Stimulated activated CD8-positive, alpha-beta memory T cell treated with anti-CD3 and anti-CD28 coated beads, Interleukin-4, amount 100 ng/mL, for 24 hours (primary cell): ENCODE results near the gene GPR137.

ENCODE experiments used
- DNase-seq: peaks from one replicate; pipeline ENCODE4 v3.0.0-alpha.2; 2020; ENCODE audit warnings: low read depth

GPR137 gene

DNA sequence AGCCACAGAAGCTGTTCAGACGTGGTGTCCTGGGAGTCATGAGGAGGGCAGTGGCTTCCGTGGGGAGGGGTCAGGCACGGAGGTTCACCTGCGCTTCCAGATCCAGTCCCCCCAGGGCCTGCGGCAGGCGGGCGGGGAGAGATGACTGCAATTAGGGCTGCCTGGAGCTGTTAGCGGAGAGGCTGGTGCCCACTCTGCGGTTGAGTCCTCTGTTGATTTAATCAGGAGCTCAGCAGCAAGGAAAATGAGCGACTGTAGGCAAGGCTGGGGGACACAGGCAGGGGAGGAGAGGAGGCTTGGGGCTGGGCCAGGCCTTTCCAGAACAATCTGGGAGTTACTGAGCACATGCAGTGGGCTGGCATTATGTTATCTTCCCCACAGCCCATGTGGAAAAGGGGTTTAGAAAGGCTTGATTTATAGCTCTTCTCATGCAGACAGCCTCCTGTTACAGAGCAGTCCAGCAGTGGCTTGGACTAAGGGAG, 21.2 kb upstream of the GPR137 start:
- no peak for DNase-seq

DNA sequence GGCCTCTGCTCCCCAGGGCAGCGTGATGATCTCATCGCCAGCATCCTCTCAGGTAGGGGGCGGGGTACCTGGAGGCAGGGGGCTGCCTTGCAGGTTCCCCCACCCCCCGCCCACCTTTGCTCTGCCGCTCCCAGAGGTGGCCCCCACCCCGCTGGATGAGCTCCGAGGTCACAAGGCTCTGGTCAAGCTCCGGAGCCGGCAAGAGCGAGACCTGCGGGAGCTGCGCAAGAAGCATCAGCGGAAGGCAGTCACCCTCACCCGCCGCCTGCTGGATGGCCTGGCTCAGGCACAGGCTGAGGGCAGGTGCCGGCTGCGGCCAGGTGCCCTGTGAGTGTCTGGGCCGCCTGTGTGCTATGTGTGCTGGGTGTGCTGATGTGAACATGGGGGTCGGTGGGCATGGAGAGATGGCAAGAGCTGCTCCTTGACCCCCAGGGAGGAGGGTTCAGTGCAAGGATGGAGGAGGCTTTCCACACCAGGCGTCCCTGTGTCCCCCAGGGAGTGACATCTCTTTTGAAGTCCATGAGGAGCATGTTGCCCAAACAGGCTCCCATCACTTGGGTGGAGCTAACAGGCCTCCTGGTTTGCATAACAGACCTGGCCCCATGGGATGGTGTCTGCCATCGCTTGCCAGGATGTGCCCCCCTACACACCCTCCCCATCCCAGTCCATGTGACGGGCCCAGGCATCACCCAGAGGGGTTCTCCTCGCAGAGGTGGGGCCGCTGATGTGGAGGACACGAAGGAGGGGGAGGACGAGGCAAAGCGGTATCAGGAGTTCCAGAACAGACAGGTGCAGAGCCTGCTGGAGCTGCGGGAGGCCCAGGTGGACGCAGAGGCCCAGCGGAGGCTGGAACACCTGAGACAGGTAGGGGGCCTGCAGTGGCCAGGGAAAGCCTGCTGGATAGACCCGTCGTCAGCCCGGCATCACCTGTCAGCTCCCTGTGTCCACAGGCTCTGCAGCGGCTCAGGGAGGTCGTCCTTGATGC, 20.2 kb upstream of the GPR137 start:
- no peak for DNase-seq

DNA sequence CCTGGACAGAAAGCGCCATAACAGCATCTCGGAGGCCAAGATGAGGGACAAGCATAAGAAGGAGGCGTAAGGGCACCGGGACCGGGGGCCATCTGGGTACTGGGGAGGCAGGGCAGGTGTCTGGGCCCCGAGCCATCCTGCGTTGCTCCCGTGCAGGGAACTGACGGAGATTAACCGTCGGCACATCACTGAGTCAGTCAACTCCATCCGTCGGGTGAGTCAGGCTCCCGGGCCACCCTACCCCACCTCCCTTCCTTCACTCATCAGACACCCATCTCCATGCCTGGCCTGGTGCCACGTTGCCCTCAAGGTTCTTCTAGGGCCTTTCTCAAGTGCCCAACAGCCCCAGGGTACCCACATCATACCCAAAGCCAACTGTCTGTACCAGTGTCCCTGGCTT, 19.3 kb upstream of the GPR137 start:
- DNase-seq = no peak

DNA sequence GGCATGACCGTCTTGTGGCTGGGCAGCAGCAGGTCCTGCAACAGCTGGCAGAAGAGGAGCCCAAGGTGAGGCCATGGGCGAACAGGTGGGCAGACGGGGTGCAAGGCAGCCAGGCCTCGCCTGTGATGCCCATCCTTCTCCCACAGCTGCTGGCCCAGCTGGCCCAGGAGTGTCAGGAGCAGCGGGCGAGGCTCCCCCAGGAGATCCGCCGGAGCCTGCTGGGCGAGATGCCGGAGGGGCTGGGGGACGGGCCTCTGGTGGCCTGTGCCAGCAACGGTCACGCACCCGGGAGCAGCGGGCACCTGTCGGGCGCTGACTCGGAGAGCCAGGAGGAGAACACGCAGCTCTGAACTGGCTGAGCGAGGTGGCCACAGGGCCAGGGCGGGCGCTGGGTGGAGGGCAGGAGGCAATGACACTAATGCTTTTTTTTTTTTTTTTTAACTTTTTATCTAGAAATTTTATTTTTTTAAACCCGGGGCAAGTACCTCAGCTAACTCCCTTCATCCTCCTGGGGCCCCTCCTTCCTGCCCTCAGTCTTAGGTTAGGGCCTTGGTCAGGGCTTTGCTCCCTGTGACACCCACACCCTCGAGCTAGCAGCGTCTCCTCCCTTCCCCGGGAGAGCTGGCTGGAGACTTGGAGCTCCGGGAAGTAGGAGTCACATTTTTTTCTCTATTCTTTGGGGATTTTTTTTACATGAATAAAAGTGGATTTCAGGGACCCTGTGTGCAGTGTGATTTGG, 18.3 kb upstream of the GPR137 start:
- no peak for DNase-seq

DNA sequence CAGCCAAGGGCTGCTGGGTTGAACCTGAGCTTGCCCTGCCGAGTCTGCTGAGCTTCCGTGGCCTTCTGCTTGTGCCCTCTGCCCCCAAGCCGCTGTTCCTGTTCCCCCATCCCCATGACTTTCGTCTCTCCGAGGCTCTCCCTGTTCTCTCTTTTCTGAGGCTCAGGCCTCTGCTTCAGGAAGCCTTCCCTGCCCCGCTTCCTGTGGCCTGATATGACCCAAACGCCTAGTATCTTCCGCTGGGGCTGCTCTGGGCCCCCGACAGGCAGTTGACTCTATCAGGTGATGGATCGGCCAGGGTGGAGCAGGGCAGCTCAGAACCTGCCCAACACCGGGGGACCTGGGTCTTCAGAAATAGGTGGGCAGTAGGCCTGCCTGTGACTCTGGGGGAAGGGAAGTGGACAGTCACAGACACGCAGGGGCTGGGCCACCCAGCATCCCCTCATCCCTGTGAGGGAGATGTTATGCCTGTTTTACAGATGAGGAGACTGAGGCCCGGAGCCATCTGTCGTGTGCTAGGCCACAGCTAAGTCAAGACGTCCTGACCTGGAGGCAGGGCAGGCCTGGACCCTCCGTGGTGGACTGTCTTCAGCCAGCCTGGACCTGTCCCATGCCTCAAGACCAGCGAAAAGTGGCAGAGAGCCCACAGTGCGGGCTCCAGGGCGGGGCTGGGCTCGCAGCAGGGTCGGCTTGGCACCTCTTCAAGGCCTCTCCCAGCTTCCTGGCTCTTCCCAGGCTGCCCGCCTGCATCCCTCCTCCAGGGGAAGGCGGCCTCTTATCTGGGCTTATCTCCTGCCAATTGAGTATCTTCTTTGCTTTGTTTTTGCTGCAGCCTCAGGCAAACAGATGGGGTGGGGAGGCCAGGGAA, 17.4 kb upstream of the GPR137 start:
- DNase-seq = no peak

DNA sequence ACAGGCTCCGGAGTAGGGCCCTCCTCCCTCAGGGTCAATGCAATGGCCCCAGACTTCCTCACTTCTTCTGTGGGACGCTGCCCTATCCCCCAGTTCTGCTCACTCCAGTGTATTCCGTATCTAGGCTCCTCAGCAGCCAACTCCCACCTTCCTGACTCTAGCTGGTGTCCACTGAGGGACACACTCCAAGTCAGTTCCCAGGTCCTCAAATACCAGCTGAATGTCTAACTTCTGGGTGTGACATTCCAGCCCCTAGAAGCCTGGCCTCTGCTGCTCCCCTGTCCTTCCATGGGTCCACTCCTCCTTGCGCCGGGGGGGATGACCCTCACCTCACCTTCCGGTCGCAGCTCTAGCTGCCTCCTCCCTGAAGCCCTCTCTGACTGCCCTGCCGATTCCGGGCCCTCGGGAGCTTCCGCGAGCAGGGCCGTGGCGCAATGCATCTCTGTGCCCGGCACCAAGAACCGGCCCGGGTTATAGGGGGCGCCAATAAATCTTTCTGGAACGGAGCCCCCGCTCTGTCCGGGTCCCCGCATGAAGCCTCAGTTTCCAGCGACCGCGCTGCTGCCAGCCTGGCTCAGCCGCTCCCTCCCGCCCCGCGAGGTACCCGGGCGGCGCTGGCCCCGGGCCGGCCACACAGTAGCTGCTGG, 16.6 kb upstream of the GPR137 start:
- peak; percentile 35 for DNase-seq

DNA sequence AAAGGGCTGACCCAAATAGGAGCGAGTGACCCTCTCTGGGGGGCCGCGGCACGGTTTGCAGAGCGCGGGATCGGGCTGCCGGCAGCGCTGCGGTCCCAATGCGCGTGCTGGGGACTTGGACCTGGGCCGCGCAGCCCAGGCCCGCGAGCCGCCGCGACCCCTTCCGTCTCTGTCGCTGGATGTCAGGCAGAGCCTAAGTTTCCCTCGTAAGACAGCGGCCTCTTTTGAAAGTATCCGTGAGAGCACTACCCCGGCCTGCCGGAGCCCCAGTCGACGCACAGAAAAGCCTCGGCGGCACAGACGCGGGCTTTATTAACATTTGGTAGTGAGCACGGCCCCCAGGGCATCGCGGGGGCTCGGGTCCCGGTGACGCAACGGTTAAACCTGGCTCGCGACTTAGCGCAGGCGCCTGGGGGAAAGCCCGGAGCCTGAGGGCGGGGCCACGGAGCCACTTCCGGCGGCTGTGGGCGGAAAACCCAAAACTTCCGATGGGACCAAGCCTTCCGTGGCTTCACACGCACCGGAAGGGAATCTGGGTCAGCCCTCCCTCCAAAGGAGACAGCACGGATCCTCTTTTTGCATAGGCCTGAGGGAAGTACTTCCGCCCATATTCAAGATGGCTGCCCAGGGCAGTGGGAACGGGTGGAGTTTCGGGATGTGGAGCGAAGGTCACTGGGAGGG, 16.0 kb upstream of the GPR137 start:
- peak; percentile 97 for DNase-seq

DNA sequence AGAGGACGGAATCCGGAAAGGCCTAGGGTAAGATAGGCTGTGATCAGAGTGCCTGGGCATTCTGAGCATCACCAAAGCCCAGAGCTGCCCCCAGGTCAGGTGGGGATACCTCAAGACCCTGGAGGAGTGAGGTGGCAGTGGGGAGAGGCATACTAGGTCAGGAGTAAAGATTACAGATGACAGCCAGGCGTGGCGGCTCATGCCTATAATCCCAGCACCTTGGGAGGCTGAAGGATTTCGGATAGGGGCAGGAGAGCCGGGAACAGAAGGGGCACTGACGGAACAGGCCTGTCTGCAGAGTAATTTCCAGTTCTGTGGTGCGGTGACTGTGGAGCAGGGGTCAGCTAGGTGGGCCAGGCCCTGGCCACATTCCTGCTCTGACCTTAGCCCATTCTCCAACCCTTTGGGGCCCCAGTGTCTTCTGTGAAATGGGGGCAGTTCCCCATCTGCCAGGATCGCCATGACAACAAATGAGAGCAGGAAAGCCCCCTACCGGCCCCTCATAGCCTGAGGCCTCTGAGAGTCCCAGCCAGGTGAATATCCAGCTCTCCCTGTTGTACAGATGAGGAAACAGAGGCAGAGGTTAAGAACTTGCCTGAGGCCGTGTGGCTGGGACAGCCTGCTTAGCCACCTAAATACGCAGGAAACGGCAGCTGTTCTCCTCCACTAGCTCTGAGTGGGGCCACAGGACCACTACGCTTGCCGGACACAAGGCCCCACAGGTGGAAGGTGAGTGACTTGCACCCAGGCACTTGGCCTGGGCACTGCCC, 10.4 kb upstream of the GPR137 start:
- no peak for DNase-seq

DNA sequence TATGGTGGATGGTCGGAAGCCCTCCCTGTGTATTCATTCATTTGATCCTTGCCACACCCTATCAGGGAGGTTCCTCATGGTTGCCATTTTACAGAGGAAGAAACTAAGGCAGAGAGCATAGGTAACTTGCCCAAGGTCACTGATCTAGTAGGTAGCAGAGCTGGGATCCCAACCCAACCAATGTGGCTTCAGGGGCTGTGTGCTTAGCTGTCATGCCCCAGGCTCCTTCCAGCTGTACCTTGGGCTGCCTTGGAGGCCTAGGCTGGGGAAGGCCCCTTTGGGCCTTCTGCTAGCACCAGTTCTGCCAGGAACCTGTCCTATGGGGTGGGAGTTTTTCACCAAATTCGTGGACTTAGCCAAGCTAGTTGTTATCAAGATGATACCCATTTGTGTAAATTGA, 9.8 kb upstream of the GPR137 start:
- DNase-seq = no peak

DNA sequence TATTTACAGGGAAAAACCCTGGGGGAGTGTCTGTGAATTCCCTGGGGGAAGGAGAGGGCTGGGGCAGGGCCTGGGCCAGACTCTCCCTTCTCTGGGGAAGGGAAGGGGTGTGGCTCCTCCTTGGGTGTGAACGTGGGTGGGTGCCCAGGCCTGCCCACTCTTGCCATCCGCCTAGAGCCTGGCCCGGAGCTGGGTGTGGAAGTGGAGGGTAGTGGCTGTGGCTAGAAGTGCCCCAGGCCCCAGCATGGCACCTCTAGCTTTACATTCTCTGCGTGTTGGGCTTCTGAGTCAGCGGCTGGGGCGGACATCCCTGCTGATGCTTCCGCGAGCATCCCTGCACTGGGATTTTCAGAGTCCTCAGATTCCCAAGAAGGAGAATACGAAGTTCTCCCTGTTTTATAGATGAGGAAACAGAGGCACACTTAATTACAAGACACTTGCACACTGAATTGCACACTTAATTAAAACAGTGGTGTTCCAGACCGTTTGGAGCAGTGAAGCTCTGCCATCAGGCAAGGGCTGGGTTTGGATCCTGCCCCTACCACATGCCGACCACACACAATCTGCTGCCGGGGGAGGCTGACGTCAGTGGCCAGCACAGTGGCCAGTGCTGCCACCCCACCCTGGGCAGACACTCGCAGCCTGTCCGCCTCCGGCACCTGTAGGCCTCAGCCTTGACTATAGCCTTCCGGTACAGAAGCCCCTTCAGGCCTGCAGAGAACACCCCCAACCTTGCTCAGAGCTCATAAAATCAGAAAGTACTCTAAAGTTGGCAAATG, 8.8 kb upstream of the GPR137 start:
- DNase-seq = no peak

DNA sequence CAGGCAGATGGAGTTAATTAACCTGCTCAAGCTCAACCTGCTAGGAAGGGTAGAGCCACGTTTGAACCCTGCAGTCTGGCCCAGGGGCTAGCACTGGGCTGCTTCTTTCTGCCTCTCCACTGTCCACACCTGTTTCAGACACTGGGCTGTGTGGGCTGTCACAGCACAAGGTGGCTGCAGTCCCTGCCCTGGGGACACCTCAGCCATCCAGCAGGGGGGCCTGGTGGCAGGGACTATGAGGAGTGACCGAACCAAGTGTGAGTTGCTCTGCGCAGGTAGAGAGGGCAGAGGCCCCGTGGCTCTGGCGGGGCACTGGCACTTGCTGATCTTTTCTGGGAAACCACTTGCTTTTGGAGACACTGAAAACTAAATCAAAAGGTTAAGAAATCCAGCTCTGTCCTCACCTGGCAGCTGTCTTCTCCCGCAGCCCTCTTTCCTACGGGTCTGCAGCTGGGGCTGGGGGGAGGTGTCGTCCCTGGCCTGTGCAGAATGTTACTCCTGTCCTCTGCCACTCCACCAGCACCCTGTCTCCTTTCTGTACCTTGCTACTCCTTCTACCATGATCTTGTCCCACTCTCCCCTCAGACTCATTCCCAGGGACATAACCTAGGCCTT, 7.0 kb upstream of the GPR137 start:
- DNase-seq = no peak

DNA sequence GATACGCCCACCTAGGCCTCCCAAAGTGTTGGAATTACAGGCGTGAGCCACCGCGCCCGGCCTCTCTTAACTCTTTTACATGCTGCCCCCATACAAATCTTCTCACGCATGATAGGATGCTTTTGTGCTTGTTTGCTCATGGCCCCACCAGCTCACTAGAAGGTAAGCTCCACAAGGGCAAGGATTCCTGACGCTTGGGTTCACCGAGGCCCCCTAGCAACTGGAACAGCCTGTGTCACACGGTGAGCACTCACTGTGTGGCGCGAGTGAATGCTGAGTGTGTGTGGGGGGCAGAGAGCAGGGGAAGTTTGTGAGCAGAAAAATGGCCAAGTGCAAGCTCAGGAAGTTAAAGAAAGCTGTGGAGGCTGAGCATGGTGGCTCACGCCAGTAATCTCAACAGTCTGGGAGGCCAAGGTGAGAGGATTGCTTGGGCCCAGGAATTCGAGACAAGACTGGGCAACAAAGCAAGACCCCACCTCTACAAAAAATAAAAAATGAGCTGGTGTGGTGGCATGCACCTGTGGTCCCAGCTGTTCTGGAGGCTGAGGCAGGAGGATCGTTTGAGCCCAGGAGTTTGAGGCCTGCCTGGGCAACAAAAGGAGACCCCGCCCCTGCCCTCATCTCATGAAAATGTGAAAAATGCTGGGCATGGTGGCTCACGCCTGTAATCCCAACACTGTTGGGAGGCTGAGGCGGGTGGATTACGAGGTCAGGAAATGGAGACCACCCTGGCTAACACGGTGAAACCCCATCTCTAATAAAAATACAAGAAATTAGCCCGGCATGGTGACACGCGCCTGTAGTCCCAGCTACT, 3.5 kb upstream of the GPR137 start:
- DNase-seq = no peak

DNA sequence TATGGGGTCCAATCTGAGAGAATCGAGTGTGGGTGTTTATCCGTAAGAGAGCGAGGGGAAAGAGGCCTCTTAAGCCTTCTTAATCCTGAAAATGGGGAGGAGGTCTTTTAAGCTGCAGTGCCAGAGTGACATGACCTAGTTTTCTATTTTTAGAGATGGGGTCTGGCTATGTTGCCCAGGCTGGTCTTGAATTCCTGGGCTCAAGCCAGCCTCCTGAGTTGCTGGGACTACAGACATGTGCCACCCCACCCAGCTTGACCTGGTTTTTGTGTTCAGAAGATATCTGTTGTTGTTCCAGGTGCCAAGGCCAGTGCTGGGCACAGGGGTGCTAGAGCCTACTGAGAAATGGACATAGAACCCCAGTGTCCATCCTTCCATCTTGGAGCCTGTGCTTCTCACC, 2.6 kb upstream of the GPR137 start:
- no peak for DNase-seq

DNA sequence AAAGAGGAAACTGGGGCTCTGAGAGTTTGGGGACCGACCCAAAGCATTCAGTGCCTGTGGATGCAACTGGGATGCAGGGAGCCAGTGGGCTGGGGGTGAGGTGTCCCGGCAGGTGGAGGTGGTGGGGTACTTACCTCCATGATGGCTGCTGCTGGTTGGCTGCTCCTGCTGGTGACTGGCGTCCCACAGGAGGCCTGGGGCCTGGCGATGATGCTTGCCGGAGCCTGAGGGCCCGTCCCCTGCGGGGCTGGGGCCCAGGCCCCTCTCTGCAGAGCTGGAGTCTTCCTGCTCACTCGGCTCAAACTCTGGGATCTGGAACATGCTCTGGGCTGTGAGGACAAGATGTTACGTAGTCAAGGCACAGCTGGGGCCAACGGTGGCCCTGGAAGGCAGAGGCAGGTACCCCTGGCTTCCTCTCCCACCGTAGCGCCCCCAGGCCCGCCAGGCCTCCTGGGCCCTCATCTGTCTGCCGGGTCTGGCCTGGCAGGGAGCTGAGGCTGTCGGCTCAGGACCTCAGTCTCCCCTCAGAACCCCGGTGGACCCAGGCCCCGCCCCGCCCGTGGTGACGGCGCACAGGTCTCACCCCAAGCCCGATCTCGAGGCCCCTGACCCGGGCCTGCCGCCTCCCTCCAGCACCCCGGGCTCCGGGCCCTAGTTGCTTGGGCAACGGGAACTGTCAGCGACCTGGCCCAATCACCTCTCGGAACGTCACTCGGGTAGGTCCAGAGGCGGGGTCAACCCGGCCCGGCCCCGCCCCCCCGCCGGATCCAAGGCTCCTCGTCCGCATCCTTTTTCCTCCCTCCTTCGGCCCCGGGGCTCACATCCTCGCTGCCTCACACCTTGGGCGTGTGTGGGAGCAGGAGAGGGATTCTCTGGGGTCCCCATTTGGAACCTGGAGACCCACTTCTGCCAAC, 1.3 kb upstream of the GPR137 start, which contains the start of gene BAD:
TSS of gene BAD (minus strand) at position 618 of the 914 bp plus-strand sequence. CDS start at position 321, 297 bp downstream.
- DNase-seq = peak; percentile 89

DNA sequence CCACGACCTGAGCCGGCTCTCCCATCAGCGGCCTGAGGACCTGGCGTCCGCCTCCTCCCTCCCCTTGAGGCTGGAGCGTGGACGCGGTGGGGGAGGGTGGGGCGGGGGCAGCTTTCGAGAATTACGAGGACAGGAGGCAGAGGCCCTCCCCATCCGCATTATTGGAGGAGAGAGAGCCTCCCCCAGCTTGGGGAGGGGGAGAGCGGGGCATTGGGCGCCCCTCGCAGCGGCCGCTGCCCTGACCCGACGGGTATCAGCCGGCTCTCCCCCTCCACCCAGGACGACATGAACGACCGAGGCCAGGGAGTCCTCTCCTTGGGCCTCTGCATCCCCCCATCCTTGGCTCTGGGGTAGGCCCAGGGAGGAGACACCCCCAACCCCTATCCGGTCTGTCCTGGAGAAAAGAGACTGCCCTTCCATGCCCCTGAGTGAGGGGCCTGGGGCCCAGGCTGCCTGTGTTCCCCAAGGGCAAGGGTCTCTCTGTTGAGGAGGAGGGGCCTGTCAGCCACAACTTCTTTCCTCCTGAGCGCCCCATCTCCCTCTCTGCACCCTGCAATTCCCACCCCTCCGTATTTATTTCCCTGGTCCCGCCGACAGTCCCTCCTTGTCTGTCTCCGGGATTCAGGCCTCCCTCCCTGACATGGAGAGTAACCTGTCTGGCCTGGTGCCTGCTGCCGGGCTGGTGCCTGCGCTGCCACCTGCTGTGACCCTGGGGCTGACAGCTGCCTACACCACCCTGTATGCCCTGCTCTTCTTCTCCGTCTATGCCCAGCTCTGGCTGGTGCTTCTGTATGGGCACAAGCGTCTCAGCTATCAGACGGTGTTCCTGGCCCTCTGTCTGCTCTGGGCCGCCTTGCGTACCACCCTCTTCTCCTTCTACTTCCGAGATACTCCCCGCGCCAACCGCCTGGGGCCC, 495 bp downstream of the GPR137 start:
- DNase-seq = no peak

DNA sequence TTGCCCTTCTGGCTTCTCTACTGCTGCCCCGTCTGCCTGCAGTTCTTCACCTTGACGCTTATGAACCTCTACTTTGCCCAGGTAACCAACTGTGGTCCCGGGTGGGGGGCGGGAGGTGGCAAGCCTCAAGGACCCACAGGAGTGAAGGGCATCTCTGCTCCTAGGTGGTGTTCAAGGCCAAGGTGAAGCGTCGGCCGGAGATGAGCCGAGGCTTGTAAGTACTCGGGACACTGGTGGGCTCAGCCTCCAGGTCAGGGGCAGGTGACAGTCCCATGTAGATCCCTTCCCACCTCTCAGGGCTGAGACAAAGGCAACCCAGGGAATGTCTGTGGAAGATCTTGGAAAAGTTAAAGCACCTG, 1.1 kb downstream of the GPR137 start:
- DNase-seq = no peak
